ENCODE measurements around the gene NOS1AP.

The NOS1AP gene

GRCh38 chr1:162166917-162167615 lies 97.6 kb downstream of the NOS1AP start:
- H3K79me2 ChIP-seq (ENCODE audit: insufficient read depth, low read length), result no peaks in the 10 kb centered on the region
- no peaks in the 10 kb centered on the region for H3K36me3 ChIP-seq (ENCODE audit: insufficient read depth, low read length)
- H3K9ac ChIP-seq (ENCODE audit: low read depth, low read length, poor library complexity, severe bottlenecking), result no peak overlapping the region
- peaks cover 30% of the 10 kb centered on the region for H3K4me1 ChIP-seq (ENCODE audit: insufficient read depth, low read length, poor library complexity, severe bottlenecking)
- H3K9me2 ChIP-seq (replicated peaks; ENCODE audit: low read depth, low read length), result no peaks in the 10 kb centered on the region
- H3K4me3 ChIP-seq (ENCODE audit: low read length, poor library complexity, severe bottlenecking), result peak overlapping the region; percentile 42
- no peaks in the 10 kb centered on the region for H3F3A ChIP-seq (ENCODE audit: low read depth)
- no peak overlapping the region for H2AFZ ChIP-seq (ENCODE audit: low read length)
- TF ChIP-seq CTCF (conservative IDR thresholded peaks at IDR 0.05; ENCODE audit: low read length), result no peak
- no peak for TF ChIP-seq EZH2phosphoT487 (IDR thresholded peaks at IDR 0.05; ENCODE audit: borderline replicate concordance)
- no peaks in the 10 kb centered on the region for H3K27me3 ChIP-seq (ENCODE audit: insufficient read depth, low read length, poor library complexity, severe bottlenecking)
- no peaks in the 10 kb centered on the region for H4K20me1 ChIP-seq (ENCODE audit: insufficient read depth, low read length, poor library complexity, severe bottlenecking)
- H3K4me2 ChIP-seq (ENCODE audit: low read depth, low read length, poor library complexity, severe bottlenecking), result peak overlapping the region; percentile 70
- no peaks in the 10 kb centered on the region for H3K9me3 ChIP-seq (ENCODE audit: insufficient read depth, low read depth, low read length)

GRCh38 chr1:162168261-162168660 lies 98.8 kb downstream of the NOS1AP start:
- Histone ChIP-seq H3F3A (ENCODE audit: low read depth) (no peaks in the 10 kb centered on the region), H3K79me2 (ENCODE audit: insufficient read depth, low read length) (no peaks in the 10 kb centered on the region), H3K27me3 (ENCODE audit: insufficient read depth, low read length, poor library complexity, severe bottlenecking) (no peaks in the 10 kb centered on the region), H3K9me3 (ENCODE audit: insufficient read depth, low read depth, low read length) (peaks cover 8% of the 10 kb centered on the region; the same call in 1 of the 2 replicates), H3K4me1 (ENCODE audit: insufficient read depth, low read length, poor library complexity, severe bottlenecking) (peaks cover 35% of the 10 kb centered on the region), H3K4me3 (ENCODE audit: low read length, poor library complexity, severe bottlenecking) (no peak overlapping the region), H3K36me3 (ENCODE audit: insufficient read depth, low read length) (no peaks in the 10 kb centered on the region), H2AFZ (ENCODE audit: low read length) (no peak overlapping the region), H3K4me2 (ENCODE audit: low read depth, low read length, poor library complexity, severe bottlenecking) (no peak overlapping the region), H3K9ac (ENCODE audit: low read depth, low read length, poor library complexity, severe bottlenecking) (no peak overlapping the region), H4K20me1 (ENCODE audit: insufficient read depth, low read length, poor library complexity, severe bottlenecking) (no peaks in the 10 kb centered on the region), H3K9me2 (replicated peaks; ENCODE audit: low read depth, low read length) (no peaks in the 10 kb centered on the region)
- TF ChIP-seq CTCF (conservative IDR thresholded peaks at IDR 0.05; ENCODE audit: low read length), result no peak
- TF ChIP-seq EZH2phosphoT487 (IDR thresholded peaks at IDR 0.05; ENCODE audit: borderline replicate concordance), result no peak

- no peak overlapping the region for H3K4me2 ChIP-seq (ENCODE audit: low read depth, low read length, poor library complexity, severe bottlenecking)
- peaks cover 8% of the 10 kb centered on the region; the same call in 1 of the 2 replicates for H3K9me3 ChIP-seq (ENCODE audit: insufficient read depth, low read depth, low read length)
- peaks cover 35% of the 10 kb centered on the region for H3K4me1 ChIP-seq (ENCODE audit: insufficient read depth, low read length, poor library complexity, severe bottlenecking)
- no peaks in the 10 kb centered on the region for H3K79me2 ChIP-seq (ENCODE audit: insufficient read depth, low read length)
- no peak overlapping the region for H2AFZ ChIP-seq (ENCODE audit: low read length)
- TF ChIP-seq EZH2phosphoT487 (IDR thresholded peaks at IDR 0.05; ENCODE audit: borderline replicate concordance) (no peak), CTCF (conservative IDR thresholded peaks at IDR 0.05; ENCODE audit: low read length) (no peak)
- no peaks in the 10 kb centered on the region for H3K9me2 ChIP-seq (replicated peaks; ENCODE audit: low read depth, low read length)
- no peaks in the 10 kb centered on the region for H3K27me3 ChIP-seq (ENCODE audit: insufficient read depth, low read length, poor library complexity, severe bottlenecking)
- no peak overlapping the region for H3K4me3 ChIP-seq (ENCODE audit: low read length, poor library complexity, severe bottlenecking)
- no peaks in the 10 kb centered on the region for H3K36me3 ChIP-seq (ENCODE audit: insufficient read depth, low read length)
- no peaks in the 10 kb centered on the region for H3F3A ChIP-seq (ENCODE audit: low read depth)
- H4K20me1 ChIP-seq (ENCODE audit: insufficient read depth, low read length, poor library complexity, severe bottlenecking), result no peaks in the 10 kb centered on the region
- no peak overlapping the region for H3K9ac ChIP-seq (ENCODE audit: low read depth, low read length, poor library complexity, severe bottlenecking)
Observed at GRCh38 chr1:162169031-162169790, 99.7 kb downstream of the NOS1AP start.
